NCI-H69 (cell line): ENCODE results near the gene CXorf58.
"Not testable (repeated sequence)": the region's sequence is repeated elsewhere in the genome, so short reads cannot be mapped to it uniquely, and the experiment has no call there.

Experiments
- DNase-seq: peaks from one replicate; lab custom pipeline; 2025; lab: John Stamatoyannopoulos, UW

CXorf58 gene

GRCh38 chrX:23907498-23908218 lies at the start of gene CXorf58, which contains the start of gene APOO:
TSS of gene CXorf58 (plus strand) at chrX:23908006. CDS start at chrX:23910303, 2,297 bp downstream.
TSS of gene APOO (minus strand) at chrX:23907938. CDS start at chrX:23907702, 236 bp downstream.
- DNase-seq = peak; percentile 96

- not testable (repeated sequence) for DNase-seq
These were observed 48.6 kb upstream of the CXorf58 start for GRCh38 chrX:23859238-23859637.

- no peak for DNase-seq
These were observed 46.5 kb upstream of the CXorf58 start for GRCh38 chrX:23861215-23861896.

- not testable (repeated sequence) for DNase-seq
These were observed 45.9 kb upstream of the CXorf58 start for GRCh38 chrX:23861952-23862351.

GRCh38 chrX:23864742-23865326 lies 43.0 kb upstream of the CXorf58 start:
- peak; percentile 58 for DNase-seq

- DNase-seq = no peak
These were observed 37.8 kb upstream of the CXorf58 start for GRCh38 chrX:23870041-23870440.

- DNase-seq = no peak
These were observed 35.8 kb upstream of the CXorf58 start for GRCh38 chrX:23871905-23872546.

GRCh38 chrX:23879380-23880090 lies 28.3 kb upstream of the CXorf58 start:
- peak; percentile 2 for DNase-seq

GRCh38 chrX:23883737-23884354 lies 24.0 kb upstream of the CXorf58 start:
- peak; percentile 55 for DNase-seq

- peak; percentile 7 for DNase-seq
These were observed 23.3 kb upstream of the CXorf58 start for GRCh38 chrX:23884427-23885024.

GRCh38 chrX:23885803-23886202 lies 22.0 kb upstream of the CXorf58 start:
- DNase-seq = peak; percentile 90

GRCh38 chrX:23887451-23887850 lies 20.4 kb upstream of the CXorf58 start:
- no peak for DNase-seq

GRCh38 chrX:23887918-23888317 lies 19.9 kb upstream of the CXorf58 start:
- DNase-seq = no peak

- no peak for DNase-seq
These were observed 18.8 kb upstream of the CXorf58 start for GRCh38 chrX:23888887-23889501.

GRCh38 chrX:23890933-23891332 lies 16.9 kb upstream of the CXorf58 start:
- DNase-seq = no peak

GRCh38 chrX:23894993-23895392 lies 12.8 kb upstream of the CXorf58 start:
- not testable (repeated sequence) for DNase-seq

GRCh38 chrX:23896539-23896938 lies 11.3 kb upstream of the CXorf58 start:
- DNase-seq = not testable (repeated sequence)

GRCh38 chrX:23896981-23897380 lies 10.8 kb upstream of the CXorf58 start:
- DNase-seq = no peak

- DNase-seq = no peak
These were observed 9.3 kb upstream of the CXorf58 start for GRCh38 chrX:23898412-23898959.

GRCh38 chrX:23900220-23900797 lies 7.5 kb upstream of the CXorf58 start:
- DNase-seq = no peak
